HepG2 (cell line): ENCODE data around the gene ZNF544. TPM values are rescaled to one million over a fixed set of nuclear protein-coding genes. Genes with fewer than 3 reads are reported as not detected.

Source experiments
- AGO1 ChIP-seq: fragments of 200-400 bp; formaldehyde crosslinking; IDR thresholded peaks from 2 replicates; pipeline ENCODE4 v1.6.1; 2017; ENCODE audit warnings: mild to moderate bottlenecking, low read depth, low read length, moderate library complexity; ENCODE audit not compliant: poor library complexity, severe bottlenecking
- ARHGAP35 ChIP-seq: sonication (generic); formaldehyde crosslinking; IDR thresholded peaks from 2 replicates; pipeline ENCODE4 v1.9.0; 2022; ENCODE audit warnings: mild to moderate bottlenecking, inconsistent platforms, moderate library complexity, missing genetic modification reagents, borderline replicate concordance
- BORCS8-MEF2B ChIP-seq: sonication (generic); formaldehyde crosslinking; IDR thresholded peaks from 2 replicates; pipeline ENCODE4 v1.8.0; 2022; ENCODE audit warnings: mild to moderate bottlenecking, missing genetic modification reagents
- CENPX ChIP-seq: sonication (generic); formaldehyde crosslinking; IDR thresholded peaks from 2 replicates; pipeline ENCODE4 v1.9.0; 2021; ENCODE audit warnings: mild to moderate bottlenecking, missing genetic modification reagents, moderate library complexity
- HBP1 ChIP-seq: IDR thresholded peaks from 2 replicates; pipeline ENCODE4 v1.6.1; 2016; ENCODE audit warnings: low read depth, control low read depth
- HMGXB4 ChIP-seq, 2 experiments: sonication (generic) in 1 of 2; formaldehyde crosslinking in 1 of 2; IDR thresholded peaks; 2 replicates each; pipeline versions ENCODE4 v1.4.0 to v1.6.1; 2018 to 2020; ENCODE audit warnings: missing genetic modification reagents in 2 of 2, borderline replicate concordance in 1 of 2, low read depth in 1 of 2, mild to moderate bottlenecking in 1 of 2, missing biosample characterization in 1 of 2
- NFKBIZ ChIP-seq: IDR thresholded peaks from 2 replicates; pipeline ENCODE4 v1.6.1; 2018; ENCODE audit warnings: missing genetic modification reagents, missing compliant biosample characterization
- TFAP4 ChIP-seq: sonication (generic); IDR thresholded peaks from 2 replicates; pipeline ENCODE4 v1.6.1; 2016; ENCODE audit warnings: low read depth, borderline replicate concordance
- ZBTB46 ChIP-seq: sonication (generic); formaldehyde crosslinking; IDR thresholded peaks from 2 replicates; pipeline ENCODE4 v1.4.0; 2020; ENCODE audit warnings: mild to moderate bottlenecking, missing genetic modification reagents, borderline replicate concordance
- ZNF446 ChIP-seq: sonication (generic); formaldehyde crosslinking; IDR thresholded peaks from 2 replicates; pipeline ENCODE4 v1.5.0; 2020; ENCODE audit warnings: mild to moderate bottlenecking, missing genetic modification reagents
- ZNF550 ChIP-seq: sonication (generic); formaldehyde crosslinking; IDR thresholded peaks from 2 replicates; pipeline ENCODE4 v1.4.0; 2020; ENCODE audit warnings: mild to moderate bottlenecking, missing genetic modification reagents, borderline replicate concordance
- ZNF720 ChIP-seq: sonication (generic); formaldehyde crosslinking; IDR thresholded peaks from 2 replicates; pipeline ENCODE4 v1.4.0; 2020; ENCODE audit warnings: missing genetic modification reagents
- ZNF816 ChIP-seq: sonication (generic); formaldehyde crosslinking; IDR thresholded peaks from 2 replicates; pipeline ENCODE4 v1.8.0; 2022; ENCODE audit warnings: missing genetic modification reagents, mild to moderate bottlenecking, borderline replicate concordance
- polyA plus RNA-seq, 8 experiments: library from polyadenylated mRNA; depleted of rRNA in 3 of 8; stranded (reverse) in 7 of 8; unstranded in 1 of 8; fragments of >200 nt; fragmentation: Illumina TruSeq in 4 of 8; extraction: Trizol in 4 of 8; gene quantifications; 2 replicates each; pipeline versions ENCODE4 v1.2.1 to v1.2.3, GENCODE V29; 2011 to 2016; ENCODE audit warnings: low read depth in 4 of 8, missing spikeins in 1 of 8, mixed read lengths in 1 of 8; ENCODE audit not compliant: insufficient read depth in 1 of 8
- total RNA-seq, 5 experiments: library from RNA; depleted of rRNA; stranded (reverse); fragments of >200 nt; fragmentation: Illumina TruSeq; extraction: Trizol; gene quantifications; 2 replicates each; pipeline ENCODE4 v1.2.3, GENCODE V29; 2016; ENCODE audit warnings: low read depth in 1 of 5
- TF ChIP-seq, protein P1 (sequence below): sonication (generic); formaldehyde crosslinking; IDR thresholded peaks from 2 replicates; pipeline ENCODE4 v1.4.0; 2020; ENCODE audit warnings: missing genetic modification reagents
- TF ChIP-seq, protein P2 (sequence below): sonication (generic); formaldehyde crosslinking; IDR thresholded peaks from 2 replicates; pipeline ENCODE4 v1.4.0; 2020; ENCODE audit warnings: missing genetic modification reagents

Gene ZNF544
- total and polyA plus RNA-seq, 2 of the 13 experiments (the other 11 are each of a cell fraction or from before 2014, with no cell fraction given) = 13.1 to 17.0 TPM

GRCh38 chr19:58305065-58305931, 76.6 kb downstream of the ZNF544 start, which contains the start of gene ERVK3-1 (continued):
- peak; percentile 48 to 55; a peak in 3 of 4 replicates for TF ChIP-seq HMGXB4 (CRISPR knock-in tag; IDR thresholded peaks at IDR 0.05; ENCODE audit: borderline replicate concordance in 1 of 2, low read depth in 1 of 2)
- no peak for TF ChIP-seq ZNF550 (CRISPR knock-in tag)
- TF ChIP-seq HBP1 (CRISPR knock-in tag) = peak; percentile 79; the same call in 1 of the 2 replicates
- 0 out of 2 replicates have a peak, but pooled peaks have one; percentile 45 for TF ChIP-seq NFKBIZ (CRISPR knock-in tag)
- no peak for TF ChIP-seq ZBTB46
- no peak for TF ChIP-seq ZNF446 (CRISPR knock-in tag)
- TF ChIP-seq TFAP4 = peak; percentile 39; the same call in 1 of the 2 replicates
- no peak for TF ChIP-seq ZNF816
- TF ChIP-seq BORCS8-MEF2B = peak; percentile 87; the same call in 1 of the 2 replicates
- TF ChIP-seq ARHGAP35 (CRISPR knock-in tag) = no peak
- TF ChIP-seq, protein P1, sequence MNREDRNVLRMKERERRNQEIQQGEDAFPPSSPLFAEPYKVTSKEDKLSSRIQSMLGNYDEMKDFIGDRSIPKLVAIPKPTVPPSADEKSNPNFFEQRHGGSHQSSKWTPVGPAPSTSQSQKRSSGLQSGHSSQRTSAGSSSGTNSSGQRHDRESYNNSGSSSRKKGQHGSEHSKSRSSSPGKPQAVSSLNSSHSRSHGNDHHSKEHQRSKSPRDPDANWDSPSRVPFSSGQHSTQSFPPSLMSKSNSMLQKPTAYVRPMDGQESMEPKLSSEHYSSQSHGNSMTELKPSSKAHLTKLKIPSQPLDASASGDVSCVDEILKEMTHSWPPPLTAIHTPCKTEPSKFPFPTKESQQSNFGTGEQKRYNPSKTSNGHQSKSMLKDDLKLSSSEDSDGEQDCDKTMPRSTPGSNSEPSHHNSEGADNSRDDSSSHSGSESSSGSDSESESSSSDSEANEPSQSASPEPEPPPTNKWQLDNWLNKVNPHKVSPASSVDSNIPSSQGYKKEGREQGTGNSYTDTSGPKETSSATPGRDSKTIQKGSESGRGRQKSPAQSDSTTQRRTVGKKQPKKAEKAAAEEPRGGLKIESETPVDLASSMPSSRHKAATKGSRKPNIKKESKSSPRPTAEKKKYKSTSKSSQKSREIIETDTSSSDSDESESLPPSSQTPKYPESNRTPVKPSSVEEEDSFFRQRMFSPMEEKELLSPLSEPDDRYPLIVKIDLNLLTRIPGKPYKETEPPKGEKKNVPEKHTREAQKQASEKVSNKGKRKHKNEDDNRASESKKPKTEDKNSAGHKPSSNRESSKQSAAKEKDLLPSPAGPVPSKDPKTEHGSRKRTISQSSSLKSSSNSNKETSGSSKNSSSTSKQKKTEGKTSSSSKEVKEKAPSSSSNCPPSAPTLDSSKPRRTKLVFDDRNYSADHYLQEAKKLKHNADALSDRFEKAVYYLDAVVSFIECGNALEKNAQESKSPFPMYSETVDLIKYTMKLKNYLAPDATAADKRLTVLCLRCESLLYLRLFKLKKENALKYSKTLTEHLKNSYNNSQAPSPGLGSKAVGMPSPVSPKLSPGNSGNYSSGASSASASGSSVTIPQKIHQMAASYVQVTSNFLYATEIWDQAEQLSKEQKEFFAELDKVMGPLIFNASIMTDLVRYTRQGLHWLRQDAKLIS (CRISPR knock-in tag) = no peak
- TF ChIP-seq, protein P2, sequence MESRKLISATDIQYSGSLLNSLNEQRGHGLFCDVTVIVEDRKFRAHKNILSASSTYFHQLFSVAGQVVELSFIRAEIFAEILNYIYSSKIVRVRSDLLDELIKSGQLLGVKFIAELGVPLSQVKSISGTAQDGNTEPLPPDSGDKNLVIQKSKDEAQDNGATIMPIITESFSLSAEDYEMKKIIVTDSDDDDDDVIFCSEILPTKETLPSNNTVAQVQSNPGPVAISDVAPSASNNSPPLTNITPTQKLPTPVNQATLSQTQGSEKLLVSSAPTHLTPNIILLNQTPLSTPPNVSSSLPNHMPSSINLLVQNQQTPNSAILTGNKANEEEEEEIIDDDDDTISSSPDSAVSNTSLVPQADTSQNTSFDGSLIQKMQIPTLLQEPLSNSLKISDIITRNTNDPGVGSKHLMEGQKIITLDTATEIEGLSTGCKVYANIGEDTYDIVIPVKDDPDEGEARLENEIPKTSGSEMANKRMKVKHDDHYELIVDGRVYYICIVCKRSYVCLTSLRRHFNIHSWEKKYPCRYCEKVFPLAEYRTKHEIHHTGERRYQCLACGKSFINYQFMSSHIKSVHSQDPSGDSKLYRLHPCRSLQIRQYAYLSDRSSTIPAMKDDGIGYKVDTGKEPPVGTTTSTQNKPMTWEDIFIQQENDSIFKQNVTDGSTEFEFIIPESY (CRISPR knock-in tag) = no peak
- TF ChIP-seq CENPX (CRISPR knock-in tag) = no peak
- TF ChIP-seq ZNF720 = no peak
- TF ChIP-seq AGO1 = peak; percentile 92
